ENCODE measurements around the gene UBAP1L.
"Not testable (repeated sequence)": the region's sequence is repeated elsewhere in the genome, so short reads cannot be mapped to it uniquely, and the experiment has no call there.

The UBAP1L gene

GRCh38 chr15:65062061-65062460 lies 52.9 kb downstream of the UBAP1L start:
- DNase-seq, result no peak

GRCh38 chr15:65060641-65061397 lies 54.2 kb downstream of the UBAP1L start:
- DNase-seq, result no peak

GRCh38 chr15:65059931-65060596 lies 54.9 kb downstream of the UBAP1L start:
- DNase-seq, result no peak

GRCh38 chr15:65059369-65059750 lies 55.6 kb downstream of the UBAP1L start:
- DNase-seq, result no peak

GRCh38 chr15:65058394-65059368 lies 56.3 kb downstream of the UBAP1L start:
- DNase-seq, result no peak

- no peak for DNase-seq
Measured at GRCh38 chr15:65057549-65057940, 57.5 kb downstream of the UBAP1L start.

GRCh38 chr15:65056868-65057548 lies 58.0 kb downstream of the UBAP1L start:
- DNase-seq, result no peak

- no peak for DNase-seq
Measured at GRCh38 chr15:65056106-65056505, 58.9 kb downstream of the UBAP1L start.

GRCh38 chr15:65055201-65055870 lies 59.7 kb downstream of the UBAP1L start:
- no peak for DNase-seq

- peak; percentile 66 to 67 for DNase-seq
Measured at GRCh38 chr15:65054333-65055200, 60.4 kb downstream of the UBAP1L start.

- DNase-seq, result no peak
Measured at GRCh38 chr15:65052956-65053355, 62.0 kb downstream of the UBAP1L start.

GRCh38 chr15:65051266-65051665 lies 63.7 kb downstream of the UBAP1L start:
- no peak for DNase-seq

- DNase-seq, result no peak
Measured at GRCh38 chr15:65050270-65050669, 64.7 kb downstream of the UBAP1L start.

GRCh38 chr15:65049418-65049840 lies 65.6 kb downstream of the UBAP1L start:
- peak; percentile 100 for DNase-seq

- no peak for DNase-seq
Measured at GRCh38 chr15:65048241-65048640, 66.8 kb downstream of the UBAP1L start.

- DNase-seq, result peak; percentile 77 to 82
Measured at GRCh38 chr15:65044724-65045481, 70.1 kb downstream of the UBAP1L start, which contains the start of gene SLC51B. SLC51B (plus strand) TSS chr15:65045387; CDS start chr15:65050005, 4,618 bp downstream.

GRCh38 chr15:65044218-65044617 lies 70.8 kb downstream of the UBAP1L start:
- not testable (repeated sequence) for DNase-seq

- DNase-seq, result no peak
Measured at GRCh38 chr15:65042776-65043327, 72.1 kb downstream of the UBAP1L start.

Data from SHP77 (cell line).